GM10266 (cell line): ENCODE data around the gene XPR1.

ENCODE experiments used
- DNase-seq: peaks from one replicate; pipeline ENCODE4 v3.0.0; 2012; ENCODE audit errors: extremely low spot score
- TF ChIP-seq, protein P1 (sequence below): IDR thresholded peaks from 2 replicates; pipeline ENCODE4 v1.5.1; 2012; ENCODE audit warnings: mild to moderate bottlenecking, low read depth; ENCODE audit not compliant: control insufficient read depth, insufficient read depth; ENCODE audit errors: missing control alignments

Gene XPR1

DNA sequence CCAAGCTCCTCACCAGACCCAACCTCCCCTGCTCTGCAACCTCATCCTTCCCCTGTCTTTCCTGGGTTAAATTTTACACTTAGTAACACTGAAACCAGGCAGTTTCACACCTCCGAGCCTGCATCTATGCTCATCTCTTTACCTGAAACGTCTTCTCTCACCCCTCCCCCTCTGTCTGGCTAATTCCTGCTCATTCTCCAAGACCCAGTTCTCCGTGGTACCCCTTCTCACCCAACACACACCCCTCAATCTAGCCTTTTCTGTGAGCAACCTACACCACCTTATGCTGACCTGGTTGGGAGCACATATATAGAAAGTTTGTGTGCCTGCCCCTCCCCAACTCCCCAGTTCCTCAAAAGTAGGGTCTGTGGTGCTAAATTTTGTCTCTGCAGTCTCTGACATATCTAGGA lies 277.2 kb downstream of the XPR1 start:
- DNase-seq: no peak
- TF ChIP-seq, protein P1, sequence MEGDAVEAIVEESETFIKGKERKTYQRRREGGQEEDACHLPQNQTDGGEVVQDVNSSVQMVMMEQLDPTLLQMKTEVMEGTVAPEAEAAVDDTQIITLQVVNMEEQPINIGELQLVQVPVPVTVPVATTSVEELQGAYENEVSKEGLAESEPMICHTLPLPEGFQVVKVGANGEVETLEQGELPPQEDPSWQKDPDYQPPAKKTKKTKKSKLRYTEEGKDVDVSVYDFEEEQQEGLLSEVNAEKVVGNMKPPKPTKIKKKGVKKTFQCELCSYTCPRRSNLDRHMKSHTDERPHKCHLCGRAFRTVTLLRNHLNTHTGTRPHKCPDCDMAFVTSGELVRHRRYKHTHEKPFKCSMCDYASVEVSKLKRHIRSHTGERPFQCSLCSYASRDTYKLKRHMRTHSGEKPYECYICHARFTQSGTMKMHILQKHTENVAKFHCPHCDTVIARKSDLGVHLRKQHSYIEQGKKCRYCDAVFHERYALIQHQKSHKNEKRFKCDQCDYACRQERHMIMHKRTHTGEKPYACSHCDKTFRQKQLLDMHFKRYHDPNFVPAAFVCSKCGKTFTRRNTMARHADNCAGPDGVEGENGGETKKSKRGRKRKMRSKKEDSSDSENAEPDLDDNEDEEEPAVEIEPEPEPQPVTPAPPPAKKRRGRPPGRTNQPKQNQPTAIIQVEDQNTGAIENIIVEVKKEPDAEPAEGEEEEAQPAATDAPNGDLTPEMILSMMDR: no peak

DNA sequence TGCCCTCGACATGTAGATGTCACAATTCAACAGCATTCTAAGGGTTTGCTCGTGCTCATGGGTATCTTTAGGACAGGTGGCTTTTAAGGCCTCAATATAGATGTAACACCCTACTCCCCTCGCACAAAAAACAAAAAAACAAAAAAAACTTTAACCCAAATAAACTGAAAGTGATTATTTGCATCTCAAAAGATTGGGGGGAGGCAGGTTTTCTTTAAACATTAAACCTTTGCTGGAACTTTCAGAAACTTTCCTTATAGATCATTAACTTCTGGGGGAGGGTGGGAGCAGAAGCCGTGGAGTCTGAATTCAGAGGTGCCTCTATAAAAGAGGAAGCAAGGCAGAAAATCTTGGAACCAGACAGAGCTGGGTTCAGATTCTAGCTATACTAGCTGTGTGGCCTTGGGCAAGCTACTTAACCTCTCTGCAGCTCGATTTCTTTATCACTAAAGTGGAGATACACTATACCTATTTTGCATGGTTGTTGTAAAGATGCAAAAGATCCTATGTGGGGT lies 277.7 kb downstream of the XPR1 start:
- no peak for DNase-seq
- TF ChIP-seq, protein P1: no peak

DNA sequence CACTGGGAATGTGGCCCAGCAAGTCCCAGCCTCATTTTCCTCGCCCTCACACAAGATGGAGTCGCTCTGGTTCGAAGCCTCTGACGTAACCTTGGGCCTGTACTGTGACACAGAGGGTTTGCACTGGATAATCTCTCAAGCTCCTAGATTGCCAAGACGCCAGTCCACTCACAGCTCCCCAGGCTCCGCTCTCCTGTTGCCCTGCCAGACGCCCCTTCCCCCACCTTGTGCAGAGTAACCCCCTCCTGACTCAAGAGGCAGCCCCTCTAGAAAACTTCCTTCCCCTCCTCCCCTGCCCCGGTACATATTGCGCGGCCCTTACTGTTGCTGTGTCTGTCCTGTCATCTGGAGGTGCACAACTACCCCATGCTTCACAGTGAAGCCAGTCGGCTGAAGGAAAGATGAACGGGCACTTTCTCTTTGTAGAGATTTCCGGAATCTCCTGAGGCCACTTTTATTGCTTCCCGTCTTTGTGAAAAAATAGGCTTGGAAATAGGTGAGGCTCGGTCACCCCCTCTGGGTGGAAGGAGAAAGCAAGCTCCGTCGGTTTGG lies 279.9 kb downstream of the XPR1 start:
- DNase-seq: no peak
- TF ChIP-seq, protein P1: no peak

DNA sequence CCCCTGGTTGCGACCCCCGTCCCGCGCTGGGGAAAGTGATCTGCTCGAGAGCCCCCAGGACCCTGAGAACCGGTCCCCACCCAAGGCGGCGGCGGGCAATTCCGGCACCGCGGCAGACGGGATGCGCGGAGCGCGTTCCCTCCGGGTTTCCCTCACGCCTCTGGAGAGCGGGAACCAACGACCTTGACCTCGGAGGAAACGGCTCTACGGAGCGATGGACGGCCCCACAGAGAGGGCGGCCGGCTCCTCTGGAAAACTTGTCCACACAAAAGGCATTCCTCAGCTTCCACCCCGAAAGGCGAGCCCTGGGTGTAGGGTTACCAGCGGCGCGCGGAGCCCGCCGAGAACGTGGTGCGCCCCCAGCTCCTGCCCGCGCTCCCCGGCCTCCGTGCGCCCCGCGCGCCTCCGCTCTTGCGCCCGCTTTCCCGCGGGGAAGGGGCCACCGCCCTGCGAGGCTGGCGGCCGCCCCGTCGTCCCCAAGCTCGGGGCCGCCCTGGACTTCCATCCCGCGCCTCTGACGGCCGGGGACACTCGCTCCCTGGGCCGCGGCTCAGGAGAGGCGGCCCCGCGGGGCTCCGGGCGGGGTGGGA lies 280.5 kb downstream of the XPR1 start:
- no peak for DNase-seq
- TF ChIP-seq, protein P1: no peak

DNA sequence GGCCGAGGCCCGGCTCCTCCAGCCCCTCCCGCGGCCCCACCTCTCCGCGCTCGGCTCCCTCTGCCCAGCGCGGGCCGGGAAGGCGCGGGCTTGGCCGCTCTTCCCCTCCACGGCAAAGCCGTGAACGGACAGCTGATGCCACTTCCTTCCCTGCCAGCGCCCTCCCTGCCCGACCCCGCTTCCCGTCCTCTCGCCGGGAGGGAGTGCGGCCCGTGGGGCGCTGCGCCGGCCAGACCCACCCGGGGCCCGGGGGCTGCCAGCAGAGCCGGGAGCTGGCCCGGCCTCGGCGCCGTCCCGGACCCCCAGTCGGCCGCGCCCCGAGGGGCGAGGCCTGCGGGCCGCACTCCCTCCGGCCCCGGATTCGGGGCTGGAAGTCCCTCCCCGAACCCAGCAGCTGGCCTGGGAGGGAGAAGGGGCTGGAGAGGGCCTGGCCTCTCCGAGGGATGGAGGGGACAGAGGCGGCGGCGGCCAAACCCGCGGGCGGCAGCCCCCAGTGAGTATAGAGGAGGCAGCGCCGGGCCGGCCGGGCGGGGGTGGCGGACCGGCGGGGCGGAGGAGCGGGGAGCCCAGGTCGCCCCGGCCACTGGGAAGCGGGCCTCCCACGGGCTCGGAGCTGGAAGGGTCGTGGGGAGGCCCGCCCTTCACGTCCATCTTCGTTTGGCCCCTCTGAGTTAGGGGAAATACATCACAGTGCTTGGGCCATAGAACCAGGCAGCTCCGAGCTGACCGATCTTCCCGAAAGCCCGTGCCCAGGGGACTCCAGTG lies 281.2 kb downstream of the XPR1 start, which contains the start of gene KIAA1614:
Gene KIAA1614, plus strand, starts transcription at position 97 of the 765 bp plus-strand sequence. Its CDS starts 347 bp downstream, at position 444.
- DNase-seq: no peak
- TF ChIP-seq, protein P1: no peak

DNA sequence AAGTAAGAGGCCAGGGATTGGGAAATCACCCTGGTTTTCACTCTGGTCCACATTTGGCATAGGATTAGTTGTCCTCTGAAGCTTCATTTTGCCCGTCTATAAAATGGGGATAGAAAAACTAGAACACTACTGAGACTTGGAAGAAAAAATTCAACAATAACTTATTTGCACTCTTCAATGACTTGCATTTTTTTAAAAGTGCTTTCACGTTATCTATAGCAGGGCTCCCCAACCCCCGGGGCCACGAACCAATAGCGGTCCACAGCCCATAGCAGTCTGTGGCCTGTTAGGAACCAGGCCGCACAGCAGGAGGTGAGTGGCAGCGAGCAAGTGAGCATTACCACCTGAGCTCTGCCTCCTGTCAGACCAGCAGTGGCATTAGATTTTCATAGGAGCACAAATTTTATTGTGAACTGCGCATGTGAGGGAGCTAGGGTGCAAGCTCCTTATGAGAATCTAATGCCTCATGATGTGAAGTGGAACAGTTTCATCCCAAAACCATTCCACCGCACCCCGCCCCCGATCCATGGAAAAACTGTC lies 283.7 kb downstream of the XPR1 start:
- DNase-seq: no peak
- TF ChIP-seq, protein P1: no peak
